ENCODE measurements around the gene ISM2.

ISM2 gene

DNA sequence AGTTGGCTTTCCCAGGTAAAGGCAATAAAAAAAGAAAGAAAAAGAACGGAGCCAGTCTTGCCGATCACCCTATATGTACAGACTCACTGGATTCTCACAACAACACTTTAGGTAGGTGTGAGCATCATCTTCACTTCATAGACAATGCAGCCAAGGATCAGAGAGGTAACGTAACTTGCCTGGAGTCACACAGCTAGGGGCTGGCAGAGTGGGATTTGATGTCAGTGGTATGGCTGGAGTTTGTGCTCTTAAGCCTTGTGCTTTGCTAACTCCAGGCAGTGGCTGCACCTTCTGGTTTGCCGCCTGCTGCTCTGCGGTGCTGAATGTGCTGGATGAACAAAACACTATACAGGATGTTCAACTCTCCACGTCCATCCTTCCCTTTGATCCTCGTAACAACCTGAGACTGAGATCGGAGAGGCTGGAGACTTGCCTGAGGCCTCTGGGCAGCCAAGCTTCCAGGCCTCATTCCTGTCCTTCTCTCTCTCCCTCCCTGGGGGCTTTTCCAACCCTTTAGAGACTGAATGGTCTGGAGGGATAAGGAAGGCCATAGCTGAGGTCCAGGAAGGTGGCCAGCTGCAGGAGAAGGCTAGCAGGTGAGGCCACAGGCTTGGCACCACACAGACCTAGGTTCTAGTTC, 8.1 kb downstream of the ISM2 start:
- Mint-ChIP-seq H3K36me3 (no peaks in the 10 kb centered on the region), H3K27me3 (peaks cover 3% of the 10 kb centered on the region), H3K4me3 (no peak overlapping the region), H3K27ac (no peak overlapping the region), H3K4me1 (ENCODE audit: low read depth) (no peaks in the 10 kb centered on the region), H3K9me3 (ENCODE audit: low read depth) (no peaks in the 10 kb centered on the region)

DNA sequence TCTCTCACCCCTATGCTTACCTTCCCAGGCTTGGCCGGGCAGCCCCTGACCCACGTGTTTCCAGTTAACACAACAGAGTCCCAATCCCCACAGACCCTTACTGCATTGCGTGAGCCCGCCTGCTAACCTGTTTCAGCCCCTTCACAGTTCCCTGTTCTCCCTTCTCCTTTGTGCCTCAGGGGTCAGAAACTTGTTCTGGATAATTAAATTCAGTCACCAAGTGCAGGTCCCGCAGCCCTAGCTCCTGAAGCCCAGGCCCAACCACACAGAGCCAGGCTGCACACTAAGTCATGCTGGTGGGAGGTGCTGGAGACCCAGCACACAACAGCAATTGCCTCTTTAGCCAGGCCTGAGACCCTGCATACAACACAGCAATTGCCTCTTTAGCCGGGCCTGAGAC, 9.6 kb downstream of the ISM2 start:
- no peak overlapping the region for H3K27ac Mint-ChIP-seq
- H3K9me3 Mint-ChIP-seq (ENCODE audit: low read depth): no peaks in the 10 kb centered on the region
- H3K4me3 Mint-ChIP-seq: no peak overlapping the region
- no peaks in the 10 kb centered on the region for H3K27me3 Mint-ChIP-seq
- H3K4me1 Mint-ChIP-seq (ENCODE audit: low read depth): no peaks in the 10 kb centered on the region
- H3K36me3 Mint-ChIP-seq: no peaks in the 10 kb centered on the region

GRCh38 chr14:77488558-77488957, 10.1 kb downstream of the ISM2 start:
- Mint-ChIP-seq H3K4me1 (ENCODE audit: low read depth) (no peaks in the 10 kb centered on the region), H3K36me3 (no peaks in the 10 kb centered on the region), H3K4me3 (no peak overlapping the region), H3K27ac (no peak overlapping the region), H3K9me3 (ENCODE audit: low read depth) (no peaks in the 10 kb centered on the region), H3K27me3 (no peaks in the 10 kb centered on the region)

GRCh38 chr14:77485901-77486678, 12.5 kb downstream of the ISM2 start:
- H3K4me1 Mint-ChIP-seq (ENCODE audit: low read depth): no peaks in the 10 kb centered on the region
- H3K27me3 Mint-ChIP-seq: no peaks in the 10 kb centered on the region
- no peak overlapping the region for H3K27ac Mint-ChIP-seq
- no peak overlapping the region for H3K4me3 Mint-ChIP-seq
- no peaks in the 10 kb centered on the region for H3K36me3 Mint-ChIP-seq
- H3K9me3 Mint-ChIP-seq (ENCODE audit: low read depth): no peaks in the 10 kb centered on the region

DNA sequence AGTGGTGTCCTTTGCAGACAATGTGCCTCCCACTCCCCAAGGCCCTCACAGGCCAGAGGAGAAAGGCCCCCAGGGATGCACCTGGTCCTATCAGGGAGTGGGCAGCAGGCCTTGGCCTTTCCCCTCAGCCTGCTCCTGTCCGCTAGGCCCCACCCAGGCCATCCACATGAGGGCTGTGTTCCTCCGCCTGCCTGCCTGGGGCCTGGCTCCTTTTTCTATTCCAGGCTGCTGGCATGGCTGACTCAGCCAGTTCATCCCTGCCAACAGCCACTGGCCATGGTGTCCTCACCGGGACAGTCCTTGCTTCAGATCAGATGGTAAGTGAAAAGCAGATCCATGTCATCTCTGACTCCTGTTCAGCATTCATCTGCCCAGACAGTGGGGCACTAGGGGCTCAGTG, 13.4 kb downstream of the ISM2 start:
- no peak overlapping the region for H3K27ac Mint-ChIP-seq
- no peaks in the 10 kb centered on the region for H3K4me1 Mint-ChIP-seq (ENCODE audit: low read depth)
- H3K27me3 Mint-ChIP-seq: no peaks in the 10 kb centered on the region
- H3K9me3 Mint-ChIP-seq (ENCODE audit: low read depth): no peaks in the 10 kb centered on the region
- no peaks in the 10 kb centered on the region for H3K36me3 Mint-ChIP-seq
- H3K4me3 Mint-ChIP-seq: no peak overlapping the region

- Mint-ChIP-seq H3K9me3 (ENCODE audit: low read depth) (no peaks in the 10 kb centered on the region), H3K4me3 (no peak overlapping the region), H3K27ac (no peak overlapping the region), H3K27me3 (no peaks in the 10 kb centered on the region), H3K4me1 (ENCODE audit: low read depth) (no peaks in the 10 kb centered on the region), H3K36me3 (no peaks in the 10 kb centered on the region)
These were observed 16.2 kb downstream of the ISM2 start for GRCh38 chr14:77482422-77482821.

DNA sequence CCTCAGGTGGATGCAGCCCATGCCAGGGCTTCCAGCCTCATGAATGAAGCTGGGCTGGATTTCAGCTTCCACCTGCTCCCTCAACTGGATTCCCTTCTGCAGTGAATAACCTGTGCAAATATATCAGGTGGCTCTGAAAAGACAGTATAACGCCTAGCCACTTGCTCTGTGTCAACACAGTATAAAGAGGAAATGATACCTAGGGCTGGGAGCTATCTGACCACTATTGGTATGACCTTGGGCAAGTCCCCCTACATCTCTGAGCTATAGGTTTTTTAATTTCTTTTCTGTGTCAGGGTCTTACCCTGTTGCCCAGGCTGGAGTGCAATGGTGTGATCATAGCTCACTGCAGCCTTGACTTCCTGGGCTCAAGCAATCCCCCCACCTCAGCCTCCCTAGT, 19.8 kb downstream of the ISM2 start:
- Mint-ChIP-seq H3K4me3 (no peak overlapping the region), H3K36me3 (no peaks in the 10 kb centered on the region), H3K9me3 (ENCODE audit: low read depth) (no peaks in the 10 kb centered on the region), H3K27me3 (no peaks in the 10 kb centered on the region), H3K27ac (no peak overlapping the region), H3K4me1 (ENCODE audit: low read depth) (no peaks in the 10 kb centered on the region)

DNA sequence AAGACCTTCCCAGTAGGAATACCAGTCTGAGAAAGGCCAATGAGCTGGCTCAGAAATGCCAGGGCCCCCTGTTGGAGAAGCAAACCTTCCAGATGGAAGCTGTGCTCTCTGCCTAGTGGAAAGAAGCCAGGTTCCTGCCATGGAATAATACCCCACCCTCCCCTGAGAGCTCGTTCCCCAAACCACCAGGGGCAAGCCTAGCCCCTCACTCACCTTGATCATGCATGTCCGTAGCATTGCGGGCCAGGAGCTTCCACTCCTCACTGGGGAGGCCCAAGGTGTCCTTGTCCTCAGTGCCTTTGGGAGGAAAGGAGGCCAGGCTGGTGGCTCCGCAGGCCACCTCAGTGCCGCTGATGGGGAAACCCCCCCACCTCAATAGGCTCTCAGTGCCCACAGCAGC, 20.6 kb downstream of the ISM2 start:
- Mint-ChIP-seq H3K36me3 (no peaks in the 10 kb centered on the region), H3K27me3 (no peaks in the 10 kb centered on the region), H3K9me3 (ENCODE audit: low read depth) (no peaks in the 10 kb centered on the region), H3K4me1 (ENCODE audit: low read depth) (no peaks in the 10 kb centered on the region), H3K4me3 (no peak overlapping the region), H3K27ac (no peak overlapping the region)

- Mint-ChIP-seq H3K36me3 (no peaks in the 10 kb centered on the region), H3K27ac (no peak overlapping the region), H3K4me3 (no peak overlapping the region), H3K4me1 (ENCODE audit: low read depth) (no peaks in the 10 kb centered on the region), H3K27me3 (no peaks in the 10 kb centered on the region), H3K9me3 (ENCODE audit: low read depth) (no peaks in the 10 kb centered on the region)
These were observed 23.0 kb downstream of the ISM2 start for GRCh38 chr14:77475432-77476115.

DNA sequence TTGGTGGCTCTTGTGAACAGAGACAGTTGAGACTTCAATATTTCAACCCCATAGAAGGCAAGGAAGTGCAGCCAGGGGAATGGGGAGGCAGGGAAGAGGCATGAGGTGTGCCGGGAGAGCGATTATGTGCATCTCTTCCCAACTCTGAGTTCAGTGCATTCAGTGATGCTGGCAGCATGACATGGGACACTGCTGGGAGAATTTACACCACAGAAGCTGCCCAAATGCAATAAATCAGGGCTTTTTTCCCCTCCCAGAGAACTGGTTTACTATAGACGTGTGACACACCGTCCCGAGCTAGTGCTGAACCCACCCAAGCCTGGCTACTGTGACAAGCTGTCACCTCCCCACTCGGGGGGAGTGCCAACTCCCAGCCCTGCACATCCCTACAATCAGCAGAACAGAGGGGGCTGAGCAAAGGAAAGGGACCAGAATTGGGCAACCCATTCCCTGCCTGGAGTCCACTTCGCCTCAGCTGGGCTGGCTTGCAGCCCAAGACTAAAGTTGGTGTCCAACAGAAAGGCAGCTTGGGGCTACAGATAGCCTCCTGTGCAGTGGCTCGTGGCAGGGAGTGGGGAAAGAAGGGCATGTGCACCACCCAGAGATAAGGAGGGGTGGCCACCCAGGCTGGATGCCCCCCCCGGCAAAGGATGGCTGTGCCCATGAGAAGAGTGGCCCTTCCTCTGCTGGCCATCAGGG, 24.0 kb downstream of the ISM2 start:
- H3K27me3 Mint-ChIP-seq: no peaks in the 10 kb centered on the region
- no peak overlapping the region for H3K4me3 Mint-ChIP-seq
- H3K9me3 Mint-ChIP-seq (ENCODE audit: low read depth): no peaks in the 10 kb centered on the region
- H3K36me3 Mint-ChIP-seq: no peaks in the 10 kb centered on the region
- H3K27ac Mint-ChIP-seq: no peak overlapping the region
- no peaks in the 10 kb centered on the region for H3K4me1 Mint-ChIP-seq (ENCODE audit: low read depth)

DNA sequence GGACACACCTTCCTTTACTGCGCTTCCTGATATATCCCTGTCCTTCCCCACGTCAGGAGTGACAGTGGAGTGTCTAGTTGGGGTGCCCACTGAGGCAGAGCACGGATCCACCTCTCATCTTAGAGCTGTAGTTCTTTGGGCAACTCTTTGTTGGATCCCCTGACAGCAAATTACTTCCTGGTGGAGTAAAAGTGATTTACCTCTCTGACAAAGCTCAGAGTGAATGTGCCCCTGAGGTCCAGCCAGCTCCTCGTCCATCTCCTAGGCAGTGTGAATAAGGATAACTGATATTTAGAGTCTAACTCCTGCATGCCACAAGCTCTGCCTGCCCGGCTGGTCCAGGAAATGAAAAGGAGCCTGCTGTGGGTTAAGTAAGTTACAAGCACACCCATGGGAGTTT, 24.7 kb downstream of the ISM2 start:
- Mint-ChIP-seq H3K27me3 (no peaks in the 10 kb centered on the region), H3K36me3 (no peaks in the 10 kb centered on the region), H3K4me3 (no peak overlapping the region), H3K9me3 (ENCODE audit: low read depth) (no peaks in the 10 kb centered on the region), H3K4me1 (ENCODE audit: low read depth) (no peaks in the 10 kb centered on the region), H3K27ac (no peak overlapping the region)

DNA sequence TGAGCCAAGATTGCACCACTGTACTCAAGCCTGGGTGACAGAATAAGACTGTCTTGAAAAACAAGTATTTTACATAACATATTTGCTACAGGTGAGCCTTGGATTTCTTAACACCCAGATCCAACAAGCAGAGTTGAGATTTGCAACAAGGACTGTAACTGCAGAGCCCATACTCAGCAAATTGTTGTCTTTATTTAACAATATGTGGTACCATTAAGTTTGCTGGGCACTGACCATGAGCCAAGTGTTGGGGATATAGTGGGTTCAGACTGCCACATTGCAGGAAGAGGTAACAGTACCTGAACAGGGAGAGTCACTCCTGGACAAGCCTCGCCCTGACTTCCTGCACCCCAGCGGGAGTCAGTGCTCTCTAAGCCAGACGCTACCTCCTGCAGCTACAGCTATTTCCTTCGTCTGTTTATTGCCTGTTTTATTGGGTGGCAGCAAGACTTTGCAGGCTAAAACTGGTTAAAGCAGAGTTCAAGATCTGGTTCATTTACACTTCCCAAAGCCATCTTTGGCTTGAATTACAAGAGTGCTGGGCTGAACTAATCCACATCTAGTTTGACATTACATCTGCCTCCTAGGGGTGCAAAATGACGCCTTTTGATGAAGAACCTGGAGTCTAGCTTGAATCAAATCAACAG, 28.3 kb downstream of the ISM2 start:
- no peak overlapping the region for H3K4me3 Mint-ChIP-seq
- H3K9me3 Mint-ChIP-seq (ENCODE audit: low read depth): no peaks in the 10 kb centered on the region
- no peaks in the 10 kb centered on the region for H3K4me1 Mint-ChIP-seq (ENCODE audit: low read depth)
- no peak overlapping the region for H3K27ac Mint-ChIP-seq
- no peaks in the 10 kb centered on the region for H3K27me3 Mint-ChIP-seq
- H3K36me3 Mint-ChIP-seq: peaks cover 1% of the 10 kb centered on the region

DNA sequence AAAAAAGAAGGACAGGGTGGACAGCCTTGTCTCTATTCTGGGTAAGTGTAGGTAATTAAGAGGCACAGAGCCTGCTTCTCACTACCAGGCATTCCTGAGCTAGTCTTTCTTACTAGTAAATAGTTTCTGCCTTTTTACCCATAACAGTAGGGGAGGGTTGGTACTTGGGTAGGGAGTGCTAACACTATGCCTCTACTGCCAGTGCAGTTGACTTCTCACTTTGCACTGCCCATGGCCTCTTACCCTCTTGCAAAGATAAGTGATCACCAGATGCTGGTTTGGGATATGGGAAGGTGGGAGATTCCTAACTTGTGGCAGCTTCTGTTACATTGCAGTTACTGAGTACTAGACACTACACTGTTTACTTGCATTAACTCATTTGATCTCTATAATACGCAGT, 29.1 kb downstream of the ISM2 start:
- Mint-ChIP-seq H3K4me1 (ENCODE audit: low read depth) (no peaks in the 10 kb centered on the region), H3K27ac (no peak overlapping the region), H3K36me3 (peaks cover 4% of the 10 kb centered on the region), H3K27me3 (no peaks in the 10 kb centered on the region), H3K4me3 (no peak overlapping the region), H3K9me3 (ENCODE audit: low read depth) (no peaks in the 10 kb centered on the region)

GRCh38 chr14:77469067-77469505, 29.5 kb downstream of the ISM2 start:
- no peaks in the 10 kb centered on the region for H3K9me3 Mint-ChIP-seq (ENCODE audit: low read depth)
- peaks cover 4% of the 10 kb centered on the region for H3K36me3 Mint-ChIP-seq
- H3K27ac Mint-ChIP-seq: no peak overlapping the region
- H3K4me3 Mint-ChIP-seq: no peak overlapping the region
- no peaks in the 10 kb centered on the region for H3K4me1 Mint-ChIP-seq (ENCODE audit: low read depth)
- H3K27me3 Mint-ChIP-seq: no peaks in the 10 kb centered on the region

- Mint-ChIP-seq H3K27me3 (no peaks in the 10 kb centered on the region), H3K27ac (no peak overlapping the region), H3K4me3 (no peak overlapping the region), H3K9me3 (ENCODE audit: low read depth) (no peaks in the 10 kb centered on the region), H3K4me1 (ENCODE audit: low read depth) (no peaks in the 10 kb centered on the region), H3K36me3 (peaks cover 4% of the 10 kb centered on the region)
These were observed 30.8 kb downstream of the ISM2 start for GRCh38 chr14:77467801-77468200.

Measured in activated naive CD8-positive, alpha-beta T cell (primary cell).